Neural cell (in vitro differentiated cells): ENCODE results near the gene GPX3.

Experiments used
- CTCF ChIP-seq: fragments of 450-650 bp; IDR thresholded peaks from 2 replicates; pipeline ENCODE4 v1.5.1; 2014; ENCODE audit warnings: antibody characterized with exemption, mild to moderate bottlenecking, moderate library complexity; ENCODE audit not compliant: poor library complexity, severe bottlenecking
- EP300 ChIP-seq: fragments of 450-650 bp; conservative IDR thresholded peaks from 2 replicates; pipeline ENCODE4 v1.6.1; 2014; ENCODE audit warnings: antibody characterized with exemption, mild to moderate bottlenecking, moderate library complexity; ENCODE audit not compliant: poor library complexity, severe bottlenecking
- POLR2AphosphoS5 ChIP-seq: IDR thresholded peaks from 2 replicates; pipeline ENCODE4 v1.6.1; 2012
- REST ChIP-seq: IDR thresholded peaks from 2 replicates; pipeline ENCODE4 v1.6.1; 2012; ENCODE audit warnings: borderline replicate concordance

GRCh38 chr5:151038412-151038745 lies 18.0 kb downstream of the GPX3 start:
- TF ChIP-seq REST: no peak
- TF ChIP-seq CTCF: no peak
- no peak for TF ChIP-seq POLR2AphosphoS5
- no peak for TF ChIP-seq EP300
